ENCODE data around the gene TMEM114.

- TF ChIP-seq EZH2 (IDR thresholded peaks at IDR 0.05; ENCODE audit: borderline replicate concordance, insufficient read depth, low read length, poor library complexity, severe bottlenecking), result no peak
- TF ChIP-seq CTCF (IDR thresholded peaks at IDR 0.05; ENCODE audit: poor library complexity, severe bottlenecking), result no peak
- no peak for TF ChIP-seq POLR2AphosphoS5 (IDR thresholded peaks at IDR 0.05)
- TF ChIP-seq MXI1 (conservative IDR thresholded peaks at IDR 0.05; ENCODE audit: poor library complexity, severe bottlenecking), result no peak
- TF ChIP-seq EP300 (conservative IDR thresholded peaks at IDR 0.05; ENCODE audit: poor library complexity, severe bottlenecking), result no peak
- TF ChIP-seq TAF1 (IDR thresholded peaks at IDR 0.05; ENCODE audit: low read depth), result no peak
- no peak for TF ChIP-seq REST (IDR thresholded peaks at IDR 0.05; ENCODE audit: borderline replicate concordance)
- no peak for TF ChIP-seq RAD21 (conservative IDR thresholded peaks at IDR 0.05)
These were observed 7.1 kb downstream of the TMEM114 start for GRCh38 chr16:8583199-8583598.
